ENCODE results near the gene USP10. TPM values are rescaled to one million over a fixed set of nuclear protein-coding genes. Genes with fewer than 3 reads are reported as not detected.

Gene USP10
- total RNA-seq, 4 donors from 2014 or later: 23.6 to 56.8 (median 45.4) TPM

DNA sequence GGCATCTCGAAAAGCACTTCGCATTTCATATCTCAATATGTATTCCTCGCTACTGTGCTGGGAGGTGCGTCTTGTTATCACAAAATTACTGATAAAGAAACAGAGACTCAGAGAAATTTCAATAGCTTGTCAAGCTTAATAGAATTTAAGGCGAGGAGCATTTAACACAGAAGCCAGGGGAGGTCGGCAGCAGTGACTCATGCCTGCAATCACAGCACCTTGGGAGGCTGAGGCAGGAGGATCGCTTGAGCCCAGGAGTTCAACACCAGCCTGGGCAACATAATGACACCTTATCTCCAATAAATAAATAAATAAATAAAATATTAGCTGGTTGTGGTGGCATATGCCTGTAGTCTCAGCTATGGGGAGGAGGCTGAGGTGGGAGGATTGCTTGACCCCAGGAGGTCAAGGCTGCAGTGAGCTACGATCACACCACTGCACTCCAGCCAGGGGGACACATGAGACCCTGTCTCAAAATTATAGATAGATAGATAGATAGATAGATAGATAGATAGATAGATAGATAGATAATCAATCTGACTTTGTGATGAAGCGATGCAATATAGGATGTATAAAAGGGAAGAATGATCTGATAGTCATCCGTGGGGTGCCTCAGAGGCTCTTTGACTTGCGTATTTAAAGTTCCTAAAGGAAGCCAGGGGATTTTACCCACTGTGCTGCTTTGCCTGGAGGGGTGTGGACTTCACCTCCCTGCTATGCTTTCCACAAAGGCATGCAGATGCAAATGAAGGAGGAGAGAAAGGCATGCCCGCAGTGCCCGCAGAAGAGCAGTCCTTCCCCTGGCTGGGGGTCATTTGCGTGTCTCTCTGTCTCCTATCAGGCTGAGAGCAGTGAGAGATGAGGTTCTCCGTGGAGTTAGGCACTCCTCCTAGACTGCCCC lies 15.9 kb upstream of the USP10 start:
- Histone ChIP-seq H3K27me3 (no peaks in the 10 kb centered on the region), H3K4me3 (no peak overlapping the region), H3K4me1 (no peaks in the 10 kb centered on the region), H3K27ac (no peak overlapping the region), H3K9me3 (no peaks in the 10 kb centered on the region), H3K36me3 (no peaks in the 10 kb centered on the region)
- no peak for TF ChIP-seq POLR2AphosphoS5 (IDR thresholded peaks at IDR 0.05)
- no peak for TF ChIP-seq EP300 (IDR thresholded peaks at IDR 0.05; ENCODE audit: low read depth)
- no peak for TF ChIP-seq POLR2A (IDR thresholded peaks at IDR 0.05)
- TF ChIP-seq, protein P1, sequence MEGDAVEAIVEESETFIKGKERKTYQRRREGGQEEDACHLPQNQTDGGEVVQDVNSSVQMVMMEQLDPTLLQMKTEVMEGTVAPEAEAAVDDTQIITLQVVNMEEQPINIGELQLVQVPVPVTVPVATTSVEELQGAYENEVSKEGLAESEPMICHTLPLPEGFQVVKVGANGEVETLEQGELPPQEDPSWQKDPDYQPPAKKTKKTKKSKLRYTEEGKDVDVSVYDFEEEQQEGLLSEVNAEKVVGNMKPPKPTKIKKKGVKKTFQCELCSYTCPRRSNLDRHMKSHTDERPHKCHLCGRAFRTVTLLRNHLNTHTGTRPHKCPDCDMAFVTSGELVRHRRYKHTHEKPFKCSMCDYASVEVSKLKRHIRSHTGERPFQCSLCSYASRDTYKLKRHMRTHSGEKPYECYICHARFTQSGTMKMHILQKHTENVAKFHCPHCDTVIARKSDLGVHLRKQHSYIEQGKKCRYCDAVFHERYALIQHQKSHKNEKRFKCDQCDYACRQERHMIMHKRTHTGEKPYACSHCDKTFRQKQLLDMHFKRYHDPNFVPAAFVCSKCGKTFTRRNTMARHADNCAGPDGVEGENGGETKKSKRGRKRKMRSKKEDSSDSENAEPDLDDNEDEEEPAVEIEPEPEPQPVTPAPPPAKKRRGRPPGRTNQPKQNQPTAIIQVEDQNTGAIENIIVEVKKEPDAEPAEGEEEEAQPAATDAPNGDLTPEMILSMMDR (IDR thresholded peaks at IDR 0.05): no peak
- no peak for DNase-seq
- 78 to 79% methylated on average over 9 to 15 of the region's 15 CpGs for WGBS, 2 donors (ENCODE audit: low coverage in 1 of 2)
- in situ Hi-C loops (cut with MboI; ENCODE audit: low pct_ligation_motif_present in 1 of 4, low pct_unique_long_range_greater_than_20kb in 1 of 4, low sequenced_read_pairs in 3 of 4): no loop called here
- intact Hi-C loops (cut with DNase I; ENCODE audit: low total_unique reads): no loop called here

DNA sequence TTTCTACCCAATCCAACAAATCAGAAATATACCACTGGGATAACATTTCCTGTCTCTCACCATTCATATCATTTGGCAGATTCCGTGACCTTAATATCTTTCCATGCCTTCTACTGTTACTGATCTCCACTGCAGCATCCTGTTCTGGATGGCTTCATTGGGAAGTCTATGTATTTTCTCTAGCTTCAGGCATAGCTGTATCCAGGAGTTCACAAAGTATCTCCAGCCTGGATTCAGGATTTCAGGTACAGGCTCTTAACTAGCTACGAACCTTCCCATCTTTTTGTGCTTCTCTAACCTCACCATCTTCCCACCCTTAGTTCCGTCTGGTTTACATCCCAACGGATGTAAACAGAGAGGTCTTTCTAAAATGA lies 15.2 kb upstream of the USP10 start:
- no peak for TF ChIP-seq POLR2A (IDR thresholded peaks at IDR 0.05)
- TF ChIP-seq, protein P1 (IDR thresholded peaks at IDR 0.05): no peak
- no peak for TF ChIP-seq POLR2AphosphoS5 (IDR thresholded peaks at IDR 0.05)
- no peak for TF ChIP-seq EP300 (IDR thresholded peaks at IDR 0.05; ENCODE audit: low read depth)
- no peaks in the 10 kb centered on the region for H3K36me3 ChIP-seq
- H3K4me1 ChIP-seq: no peaks in the 10 kb centered on the region
- DNase-seq: no peak
- no peak overlapping the region for H3K4me3 ChIP-seq
- H3K27ac ChIP-seq: no peak overlapping the region
- H3K9me3 ChIP-seq: no peaks in the 10 kb centered on the region
- intact Hi-C loops (cut with DNase I; ENCODE audit: low total_unique reads) (no loop called here), in situ Hi-C loops (cut with MboI; ENCODE audit: low pct_ligation_motif_present in 1 of 4, low pct_unique_long_range_greater_than_20kb in 1 of 4, low sequenced_read_pairs in 3 of 4) (no loop called here)
- H3K27me3 ChIP-seq: no peaks in the 10 kb centered on the region
- WGBS, 2 donors (ENCODE audit: low coverage in 1 of 2): 93 to 100% methylated on average over 3 to 4 of the region's 4 CpGs

DNA sequence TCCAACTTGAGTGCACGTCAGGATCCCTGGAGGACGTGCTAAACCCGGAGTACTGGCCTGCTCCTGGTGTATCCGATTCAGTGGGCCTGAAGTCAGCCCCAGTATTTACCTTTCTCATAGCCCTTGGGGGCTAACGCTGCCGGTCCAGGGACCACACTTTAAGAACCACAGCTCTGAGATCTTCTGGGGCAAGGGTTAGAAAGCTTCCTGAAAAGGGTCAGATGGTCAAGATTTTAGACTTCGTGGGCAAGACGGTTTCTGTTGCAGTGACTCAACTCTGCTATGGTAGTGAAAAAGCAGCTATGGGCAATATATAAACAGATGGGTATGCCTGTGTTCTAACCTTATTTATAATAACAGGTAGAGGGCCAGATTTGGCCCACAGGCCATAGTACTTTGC lies 14.6 kb upstream of the USP10 start:
- Histone ChIP-seq H3K27ac (no peak overlapping the region), H3K36me3 (no peaks in the 10 kb centered on the region), H3K9me3 (no peaks in the 10 kb centered on the region), H3K4me3 (no peak overlapping the region), H3K4me1 (no peaks in the 10 kb centered on the region), H3K27me3 (no peaks in the 10 kb centered on the region)
- intact Hi-C loops (cut with DNase I; ENCODE audit: low total_unique reads): no loop called here
- TF ChIP-seq EP300 (IDR thresholded peaks at IDR 0.05; ENCODE audit: low read depth) (no peak), POLR2A (IDR thresholded peaks at IDR 0.05) (no peak), POLR2AphosphoS5 (IDR thresholded peaks at IDR 0.05) (no peak)
- TF ChIP-seq, protein P1 (IDR thresholded peaks at IDR 0.05): no peak
- WGBS, 2 donors (ENCODE audit: low coverage in 1 of 2): 82% methylated on average over 8 of the region's 8 CpGs; no CpG with 5 or more reads in 1 of the 2 donors
- in situ Hi-C loops (cut with MboI; ENCODE audit: low pct_ligation_motif_present in 1 of 4, low pct_unique_long_range_greater_than_20kb in 1 of 4, low sequenced_read_pairs in 3 of 4): no loop called here
- DNase-seq: no peak

- intact Hi-C loops (cut with DNase I; ENCODE audit: low total_unique reads) (no loop called here), in situ Hi-C loops (cut with MboI; ENCODE audit: low pct_ligation_motif_present in 1 of 4, low pct_unique_long_range_greater_than_20kb in 1 of 4, low sequenced_read_pairs in 3 of 4) (no loop called here)
- H3K36me3 ChIP-seq: no peaks in the 10 kb centered on the region
- TF ChIP-seq POLR2AphosphoS5 (IDR thresholded peaks at IDR 0.05) (no peak), POLR2A (IDR thresholded peaks at IDR 0.05) (no peak), EP300 (IDR thresholded peaks at IDR 0.05; ENCODE audit: low read depth) (no peak)
- TF ChIP-seq, protein P1 (IDR thresholded peaks at IDR 0.05): no peak
- no peaks in the 10 kb centered on the region for H3K27me3 ChIP-seq
- no peak for DNase-seq
- 71 to 87% methylated on average over 1 to 6 of the region's 6 CpGs for WGBS, 2 donors (ENCODE audit: low coverage in 1 of 2)
- H3K9me3 ChIP-seq: no peaks in the 10 kb centered on the region
- H3K27ac ChIP-seq: no peak overlapping the region
- H3K4me3 ChIP-seq: no peak overlapping the region
- H3K4me1 ChIP-seq: no peaks in the 10 kb centered on the region
Observed at GRCh38 chr16:84686707-84687298, 13.0 kb upstream of the USP10 start.

Measured in transverse colon (tissue), 4 donors.